VCaP (cell line): ENCODE measurements around the gene RSRC1.

Experiments
- H3K27ac ChIP-seq: fragments of 450-650 bp; 2 replicates; pipeline ENCODE4 v1.5.1; 2017
- TF ChIP-seq, protein P1 (sequence below): fragments of 450-650 bp; conservative IDR thresholded peaks from 2 replicates; pipeline ENCODE4 v1.5.1; 2017; ENCODE audit warnings: mild to moderate bottlenecking, moderate library complexity

The RSRC1 gene

DNA sequence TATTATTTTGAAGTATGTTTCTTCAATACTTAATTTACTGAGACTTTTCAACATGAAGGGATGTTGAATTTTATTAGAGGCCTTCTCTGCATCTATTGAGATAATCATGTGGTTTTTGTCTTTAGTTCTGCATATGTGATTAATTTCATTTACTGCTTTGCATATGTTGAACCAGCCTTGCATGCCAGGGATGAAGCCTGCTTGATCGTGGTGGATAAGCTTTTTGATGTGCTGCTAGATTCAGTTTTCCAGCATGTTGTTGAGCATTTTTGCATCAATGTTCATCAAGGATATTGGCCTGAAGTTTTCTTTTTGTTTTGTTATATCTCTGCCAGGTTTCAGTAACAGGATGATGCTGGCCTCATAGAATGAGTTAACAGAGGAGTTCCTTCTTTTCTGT, 134.4 kb downstream of the RSRC1 start:
- H3K27ac ChIP-seq = no peak overlapping the region
- TF ChIP-seq, protein P1, sequence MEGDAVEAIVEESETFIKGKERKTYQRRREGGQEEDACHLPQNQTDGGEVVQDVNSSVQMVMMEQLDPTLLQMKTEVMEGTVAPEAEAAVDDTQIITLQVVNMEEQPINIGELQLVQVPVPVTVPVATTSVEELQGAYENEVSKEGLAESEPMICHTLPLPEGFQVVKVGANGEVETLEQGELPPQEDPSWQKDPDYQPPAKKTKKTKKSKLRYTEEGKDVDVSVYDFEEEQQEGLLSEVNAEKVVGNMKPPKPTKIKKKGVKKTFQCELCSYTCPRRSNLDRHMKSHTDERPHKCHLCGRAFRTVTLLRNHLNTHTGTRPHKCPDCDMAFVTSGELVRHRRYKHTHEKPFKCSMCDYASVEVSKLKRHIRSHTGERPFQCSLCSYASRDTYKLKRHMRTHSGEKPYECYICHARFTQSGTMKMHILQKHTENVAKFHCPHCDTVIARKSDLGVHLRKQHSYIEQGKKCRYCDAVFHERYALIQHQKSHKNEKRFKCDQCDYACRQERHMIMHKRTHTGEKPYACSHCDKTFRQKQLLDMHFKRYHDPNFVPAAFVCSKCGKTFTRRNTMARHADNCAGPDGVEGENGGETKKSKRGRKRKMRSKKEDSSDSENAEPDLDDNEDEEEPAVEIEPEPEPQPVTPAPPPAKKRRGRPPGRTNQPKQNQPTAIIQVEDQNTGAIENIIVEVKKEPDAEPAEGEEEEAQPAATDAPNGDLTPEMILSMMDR = no peak

DNA sequence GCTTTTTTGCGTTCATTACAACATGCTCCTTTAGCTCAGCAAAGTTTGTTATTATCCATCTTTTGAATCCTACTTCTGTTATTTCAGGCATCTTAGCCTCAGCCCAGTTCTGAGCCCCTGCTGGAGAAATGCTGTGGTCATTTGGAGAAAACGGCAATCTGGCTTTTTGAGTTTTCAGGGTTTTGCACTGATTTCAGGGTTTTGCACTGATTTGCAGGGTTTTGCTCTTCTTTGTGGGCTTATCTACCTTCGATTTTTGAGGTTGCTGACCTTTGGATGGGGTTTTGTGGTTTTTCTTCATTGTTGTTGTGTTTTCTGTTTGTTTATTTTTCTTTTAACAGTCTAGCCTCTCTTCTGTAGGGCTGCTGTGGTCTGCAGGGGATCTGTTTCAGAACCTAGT, 137.4 kb downstream of the RSRC1 start:
- H3K27ac ChIP-seq = no peak overlapping the region
- TF ChIP-seq, protein P1 = no peak

DNA sequence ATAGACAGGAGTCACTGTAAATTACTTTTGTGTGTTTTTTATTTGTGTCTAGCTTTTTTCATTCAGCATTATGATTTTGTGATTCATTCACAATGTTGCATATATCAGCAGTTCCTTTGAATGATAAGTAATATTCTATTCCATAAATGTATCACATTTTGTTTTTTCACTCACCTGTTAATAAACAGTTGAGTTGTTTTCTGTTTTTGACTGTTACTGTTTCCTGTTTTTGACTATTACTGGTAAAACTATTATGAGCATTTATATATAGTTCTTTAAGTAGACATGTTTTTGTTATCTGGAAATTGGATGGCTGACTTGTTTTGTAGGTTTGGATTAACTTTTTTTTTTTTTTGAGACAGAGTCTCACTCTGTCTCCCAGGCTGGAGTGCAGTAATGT, 138.4 kb downstream of the RSRC1 start:
- TF ChIP-seq, protein P1 = no peak
- no peak overlapping the region for H3K27ac ChIP-seq

DNA sequence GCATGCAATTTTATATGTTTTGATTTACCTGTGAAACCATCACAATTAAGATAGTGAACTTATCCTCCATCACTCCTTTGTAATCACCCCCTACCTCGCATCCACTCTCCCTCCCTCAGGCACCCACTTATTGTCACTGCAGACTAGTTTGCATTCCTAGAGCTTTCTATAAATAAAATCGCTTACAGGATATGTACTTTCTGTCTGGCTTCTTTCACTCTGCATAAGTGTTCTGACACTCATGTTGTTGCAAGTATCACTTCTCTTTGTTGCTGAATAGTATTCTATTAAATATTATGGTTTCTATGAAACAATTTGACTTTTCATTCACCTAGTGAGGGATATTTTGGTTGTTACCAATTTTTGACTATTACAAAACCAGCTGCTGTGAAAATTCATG, 139.3 kb downstream of the RSRC1 start:
- TF ChIP-seq, protein P1 = no peak
- no peak overlapping the region for H3K27ac ChIP-seq

DNA sequence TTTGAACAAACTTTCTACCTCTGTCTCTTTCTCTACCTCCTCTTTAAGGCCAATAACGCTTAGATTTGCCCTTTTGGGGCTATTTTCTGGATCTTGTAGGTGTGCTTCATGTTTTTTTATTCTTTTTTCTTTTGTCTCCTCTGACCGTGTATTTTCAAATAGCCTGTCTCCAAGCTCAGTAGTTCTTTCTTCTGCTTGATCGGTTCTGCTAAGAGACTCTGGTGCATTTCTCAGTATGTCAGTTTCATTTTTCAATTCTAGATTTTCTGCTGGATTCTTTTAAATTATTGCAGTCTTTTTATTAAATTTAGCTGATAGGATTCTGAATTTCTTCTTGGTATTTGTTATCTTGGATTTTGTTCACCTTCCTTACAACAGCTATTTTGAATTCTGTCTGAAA, 148.7 kb downstream of the RSRC1 start:
- TF ChIP-seq, protein P1 = no peak
- H3K27ac ChIP-seq = no peak overlapping the region

DNA sequence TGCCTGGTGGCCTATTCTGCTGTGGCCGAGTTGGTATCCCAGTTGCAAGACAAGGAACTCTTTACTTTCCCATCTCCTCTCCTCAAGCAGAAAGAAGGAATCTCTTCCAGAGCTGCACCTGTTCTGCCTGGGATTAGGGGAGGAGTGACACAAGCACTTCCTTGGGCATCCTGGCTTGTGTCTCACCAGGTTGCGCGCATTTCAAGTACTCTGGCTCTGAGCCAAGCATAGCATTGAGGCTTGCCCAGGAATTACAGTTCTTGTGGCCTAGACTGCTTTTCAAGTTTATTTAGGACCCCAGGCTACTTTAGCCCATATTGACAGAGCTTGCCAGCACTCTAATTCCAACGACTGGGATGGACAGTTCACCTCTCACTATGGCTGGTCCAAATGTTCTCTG, 150.5 kb downstream of the RSRC1 start:
- TF ChIP-seq, protein P1 = no peak
- H3K27ac ChIP-seq = no peak overlapping the region

DNA sequence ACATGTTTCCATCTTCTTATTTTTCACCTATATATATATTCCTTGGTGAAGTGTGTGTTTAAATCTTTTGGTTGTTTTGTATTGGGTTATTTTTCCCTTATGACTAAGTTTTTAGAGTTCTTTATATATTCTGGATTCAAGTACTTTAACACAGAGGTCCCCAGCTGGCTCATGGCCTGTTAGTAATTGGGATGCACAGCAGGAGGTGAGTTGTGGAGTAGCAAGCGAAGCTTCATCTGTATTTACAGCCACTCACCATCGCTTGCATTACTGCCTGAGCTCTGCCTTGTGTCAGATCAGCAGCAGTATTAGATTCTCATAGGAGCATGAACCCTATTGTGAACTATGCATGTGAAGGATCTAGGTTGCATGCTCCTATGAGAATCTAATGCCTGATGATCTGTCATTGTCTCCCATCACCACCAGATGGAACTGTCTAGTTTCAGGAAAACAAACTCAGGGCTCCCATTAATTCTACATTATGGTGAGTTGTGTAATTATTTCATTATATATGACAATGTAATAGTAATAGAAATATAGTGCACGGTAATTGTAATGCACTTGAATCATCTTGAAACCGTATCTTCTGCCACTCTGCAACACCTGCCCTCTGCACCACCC, 151.6 kb downstream of the RSRC1 start:
- TF ChIP-seq, protein P1 = no peak; the same call in 1 of the 2 replicates
- no peak overlapping the region for H3K27ac ChIP-seq
